Lower leg skin (tissue), 4 donors: ENCODE results near the gene SLC9A3. TPM values are rescaled to one million over a fixed set of nuclear protein-coding genes. Genes with fewer than 3 reads are reported as not detected.

ENCODE experiments used
- DNase-seq, 2 donors: peaks; one replicate each; pipeline ENCODE4 v3.0.0-alpha.2; 2019; ENCODE audit warnings: low spot score in 2 of 2
- H3K4me3 ChIP-seq: fragments of 200-600 bp; sonication (generic); 2 replicates; pipeline ENCODE4 v1.5.1; 2017; ENCODE audit warnings: mild to moderate bottlenecking, low read depth; ENCODE audit not compliant: poor library complexity, severe bottlenecking
- POLR2A ChIP-seq, 2 donors: fragments of 450-650 bp; IDR thresholded peaks; one replicate each; pipeline ENCODE4 v1.6.1; 2016 to 2017; ENCODE audit warnings: antibody characterized with exemption in 2 of 2, mild to moderate bottlenecking in 1 of 2, moderate library complexity in 1 of 2
- WGBS, 2 donors: methylation state at CpG; one replicate each; pipeline ENCODE4 v1.1.5; 2018; 5-methylcytosine and 5-hydroxymethylcytosine counted together
- intact Hi-C: fragments of 100-400 bp; cut with DNase I; formaldehyde crosslinking; loops from one replicate; pipeline ENCODE4 v1.15.0; 2023; ENCODE audit warnings: low total_unique reads
- total RNA-seq, 4 donors: library from RNA; depleted of rRNA; stranded (reverse); fragments of >200 nt; gene quantifications; one replicate each; pipeline ENCODE4 v1.1.0, GENCODE V29; 2016
- TF ChIP-seq, protein P1 (sequence below), 3 donors: fragments of 450-650 bp; IDR thresholded peaks; one replicate each; pipeline ENCODE4 v1.5.1; 2016; ENCODE audit warnings: antibody characterized with exemption in 3 of 3, mild to moderate bottlenecking in 3 of 3, moderate library complexity in 2 of 3

The SLC9A3 gene
- total RNA-seq, 4 donors from 2014 or later: 4.8 to 7.1 (median 5.8) TPM

DNA sequence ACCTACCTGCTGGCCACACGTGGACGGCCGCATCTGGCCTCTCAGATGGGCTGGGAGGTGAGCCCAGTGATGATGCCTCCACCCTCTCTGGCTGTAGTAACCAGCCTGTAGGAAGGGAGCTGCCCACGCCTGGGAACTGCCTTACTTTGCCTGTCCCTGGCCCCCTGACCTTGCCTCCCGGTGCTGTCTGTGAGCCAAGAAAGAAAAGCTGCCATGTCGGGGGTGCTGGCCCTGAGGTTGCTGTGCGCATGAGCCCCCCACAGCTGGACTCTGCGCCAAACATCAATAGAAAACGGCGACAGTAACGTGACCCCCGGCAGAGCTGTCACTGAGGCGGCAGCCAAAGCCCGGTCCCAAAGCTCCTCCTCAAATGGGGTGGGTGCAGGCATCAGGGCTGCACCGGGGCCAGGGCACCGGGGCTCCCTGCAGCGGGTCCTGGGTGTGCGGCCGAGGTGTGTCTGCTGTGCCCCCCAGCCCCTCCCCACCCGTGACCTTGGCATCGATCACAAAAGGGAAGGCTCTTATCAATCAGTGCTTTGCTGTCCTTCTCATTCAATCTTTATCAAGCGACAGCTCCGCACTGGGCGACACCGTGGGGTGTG lies 15.3 kb upstream of the SLC9A3 start:
- intact Hi-C loops: no loop called here
- 34 to 35% methylated on average over 18 to 21 of the region's 25 CpGs for WGBS, 2 donors
- H3K4me3 ChIP-seq: no peak overlapping the region
- no peak for TF ChIP-seq POLR2A (IDR thresholded peaks at IDR 0.05)
- TF ChIP-seq, protein P1, sequence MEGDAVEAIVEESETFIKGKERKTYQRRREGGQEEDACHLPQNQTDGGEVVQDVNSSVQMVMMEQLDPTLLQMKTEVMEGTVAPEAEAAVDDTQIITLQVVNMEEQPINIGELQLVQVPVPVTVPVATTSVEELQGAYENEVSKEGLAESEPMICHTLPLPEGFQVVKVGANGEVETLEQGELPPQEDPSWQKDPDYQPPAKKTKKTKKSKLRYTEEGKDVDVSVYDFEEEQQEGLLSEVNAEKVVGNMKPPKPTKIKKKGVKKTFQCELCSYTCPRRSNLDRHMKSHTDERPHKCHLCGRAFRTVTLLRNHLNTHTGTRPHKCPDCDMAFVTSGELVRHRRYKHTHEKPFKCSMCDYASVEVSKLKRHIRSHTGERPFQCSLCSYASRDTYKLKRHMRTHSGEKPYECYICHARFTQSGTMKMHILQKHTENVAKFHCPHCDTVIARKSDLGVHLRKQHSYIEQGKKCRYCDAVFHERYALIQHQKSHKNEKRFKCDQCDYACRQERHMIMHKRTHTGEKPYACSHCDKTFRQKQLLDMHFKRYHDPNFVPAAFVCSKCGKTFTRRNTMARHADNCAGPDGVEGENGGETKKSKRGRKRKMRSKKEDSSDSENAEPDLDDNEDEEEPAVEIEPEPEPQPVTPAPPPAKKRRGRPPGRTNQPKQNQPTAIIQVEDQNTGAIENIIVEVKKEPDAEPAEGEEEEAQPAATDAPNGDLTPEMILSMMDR (IDR thresholded peaks at IDR 0.05): no peak
- no peak for DNase-seq

DNA sequence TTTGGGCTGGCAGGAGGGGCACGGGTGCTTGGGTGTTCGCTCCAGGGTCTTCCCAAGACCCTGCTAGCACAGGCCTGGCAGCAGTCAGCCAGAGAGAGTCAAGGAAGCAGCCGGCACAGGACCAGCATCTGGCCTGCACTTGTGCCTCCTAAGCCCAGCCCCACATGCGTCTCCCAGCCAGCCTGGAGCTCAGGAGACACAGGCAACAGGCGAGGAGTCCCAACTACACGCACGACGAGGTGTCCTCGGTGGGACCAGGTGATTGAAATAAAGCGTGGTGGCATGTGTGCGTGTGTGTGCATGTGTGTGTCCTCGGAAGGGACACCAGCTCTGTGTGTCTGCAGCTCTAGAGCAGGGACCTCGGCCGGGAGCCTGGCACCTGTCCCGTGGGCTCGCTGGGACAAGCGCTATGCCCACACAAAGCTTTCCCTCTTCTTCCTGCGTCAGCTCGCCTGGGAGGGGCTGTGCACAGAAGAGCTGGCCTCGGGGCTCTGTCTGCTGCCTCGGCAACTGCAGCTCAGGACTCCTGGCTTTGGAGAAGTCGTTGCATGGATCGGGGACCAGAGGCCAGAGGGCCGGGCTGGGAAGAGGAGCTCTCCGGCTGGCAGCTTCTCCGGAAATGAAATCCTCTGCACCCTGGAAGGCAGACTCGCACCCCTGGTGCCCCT lies 14.7 kb upstream of the SLC9A3 start:
- DNase-seq: no peak
- WGBS, 2 donors: 34 to 39% methylated on average over 12 to 27 of the region's 27 CpGs
- no peak for TF ChIP-seq POLR2A (IDR thresholded peaks at IDR 0.05)
- TF ChIP-seq, protein P1 (IDR thresholded peaks at IDR 0.05): no peak
- H3K4me3 ChIP-seq: no peak overlapping the region
- intact Hi-C loops: no loop called here

DNA sequence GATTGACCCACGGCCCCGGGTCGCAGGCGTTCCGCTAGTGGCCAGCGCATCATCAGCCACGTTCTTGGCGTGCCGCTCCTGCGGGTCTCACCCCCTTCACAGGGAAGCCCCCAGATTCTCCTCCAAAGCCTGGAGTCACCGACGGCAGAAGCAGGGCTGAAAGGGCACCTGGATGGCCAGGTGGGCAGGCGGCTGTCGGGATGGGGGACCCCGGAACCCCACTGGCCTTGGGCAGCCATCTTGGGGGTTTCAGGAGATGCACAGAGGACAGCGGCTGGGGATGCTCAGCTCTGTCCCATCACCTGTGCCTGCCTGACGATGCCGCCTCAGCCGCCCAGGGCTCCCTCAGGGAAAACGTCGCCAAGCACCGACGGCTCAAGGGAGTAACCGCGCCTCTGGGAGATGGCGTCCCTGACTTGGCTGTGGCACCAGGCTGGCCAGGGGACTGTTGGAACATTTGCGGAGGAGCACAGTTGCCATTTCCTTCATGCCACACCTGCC lies 14.1 kb upstream of the SLC9A3 start:
- no peak overlapping the region for H3K4me3 ChIP-seq
- DNase-seq: no peak
- intact Hi-C loops: no loop called here
- 73 to 75% methylated on average over 17 to 27 of the region's 27 CpGs for WGBS, 2 donors
- TF ChIP-seq, protein P1 (IDR thresholded peaks at IDR 0.05): no peak
- no peak for TF ChIP-seq POLR2A (IDR thresholded peaks at IDR 0.05)

DNA sequence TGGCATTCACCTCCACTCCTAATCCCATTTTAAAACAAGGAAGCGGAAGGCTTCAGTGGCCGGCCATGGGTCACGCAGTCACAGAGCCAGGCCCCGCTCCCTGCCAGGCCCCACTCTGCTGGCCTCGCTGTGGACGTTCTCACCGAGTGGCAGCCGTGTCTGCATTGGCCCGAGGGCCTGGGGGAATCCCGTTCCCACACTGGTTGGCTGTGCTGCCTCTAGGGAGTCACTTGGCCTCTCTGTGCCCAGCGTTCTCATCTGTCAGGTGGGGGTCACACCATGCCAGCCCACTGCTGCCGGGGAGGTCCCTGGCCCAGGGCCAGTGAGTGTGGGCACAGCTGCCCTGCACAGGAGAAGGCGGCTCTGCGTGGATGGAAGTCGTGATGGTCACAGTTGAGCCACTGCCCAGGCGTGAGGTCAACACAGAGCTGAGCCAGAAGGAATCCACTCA lies 13.4 kb upstream of the SLC9A3 start:
- TF ChIP-seq, protein P1 (IDR thresholded peaks at IDR 0.05): no peak
- TF ChIP-seq POLR2A (IDR thresholded peaks at IDR 0.05): no peak
- WGBS, 2 donors: 86 to 92% methylated on average over 13 to 16 of the region's 16 CpGs
- DNase-seq: no peak
- intact Hi-C loops: no loop called here
- H3K4me3 ChIP-seq: no peak overlapping the region

DNA sequence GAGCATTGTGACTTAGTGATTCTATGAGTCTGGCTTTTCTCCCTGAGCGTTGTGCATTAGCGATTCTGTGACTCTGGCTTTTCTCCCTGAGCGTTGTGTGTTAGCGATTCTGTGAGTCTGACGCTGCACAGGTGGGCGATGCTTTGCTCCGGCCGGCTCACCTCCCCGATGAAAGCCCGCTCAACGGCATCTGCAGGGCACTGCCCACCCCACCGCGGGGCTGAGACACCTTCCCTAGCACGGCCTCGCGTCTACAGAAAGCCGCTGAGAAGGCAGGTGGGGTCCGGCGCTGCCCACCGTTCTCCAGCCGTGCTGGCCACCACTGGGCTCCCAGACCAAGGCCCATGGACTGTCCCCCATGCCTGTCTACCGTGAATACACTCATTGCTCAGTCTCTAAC lies 12.8 kb upstream of the SLC9A3 start:
- TF ChIP-seq, protein P1 (IDR thresholded peaks at IDR 0.05): no peak
- no peak for TF ChIP-seq POLR2A (IDR thresholded peaks at IDR 0.05)
- no peak for DNase-seq
- intact Hi-C loops: no loop called here
- H3K4me3 ChIP-seq: no peak overlapping the region
- WGBS, 2 donors: 85 to 89% methylated on average over 20 of the region's 22 CpGs
